GM12875 (cell line): ENCODE measurements around the gene TTPAL.

Experiments
- H3K4me3 ChIP-seq: one replicate; pipeline ENCODE4 v1.5.1; 2011; ENCODE audit warnings: low read depth, low read length, control low read depth
- TF ChIP-seq, protein P1 (sequence below): IDR thresholded peaks from 2 replicates; pipeline ENCODE4 v1.5.1; 2011; ENCODE audit warnings: low read depth, mild to moderate bottlenecking, control low read depth, inconsistent platforms, low read length, moderate library complexity, borderline replicate concordance; ENCODE audit not compliant: insufficient read depth

Gene TTPAL

DNA sequence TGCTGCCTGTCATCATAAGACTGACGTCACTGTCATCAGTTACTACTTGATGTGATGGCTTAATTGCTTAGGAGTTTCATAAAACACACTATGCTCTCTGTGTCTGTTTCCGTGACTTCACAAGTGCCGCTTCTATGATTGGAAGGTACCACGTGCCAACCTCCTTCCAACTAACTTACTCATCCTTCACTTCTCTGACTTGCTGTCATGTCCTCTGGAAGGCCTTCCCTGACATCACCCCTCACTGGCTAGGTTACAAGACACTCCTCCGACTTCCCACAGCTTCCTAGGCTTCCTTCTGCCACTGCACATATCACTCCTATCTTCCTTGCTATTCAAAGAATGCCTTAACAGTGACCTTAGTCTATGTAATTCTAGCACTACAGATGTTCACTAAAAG, 25.8 kb downstream of the TTPAL start:
- no peak overlapping the region for H3K4me3 ChIP-seq
- TF ChIP-seq, protein P1, sequence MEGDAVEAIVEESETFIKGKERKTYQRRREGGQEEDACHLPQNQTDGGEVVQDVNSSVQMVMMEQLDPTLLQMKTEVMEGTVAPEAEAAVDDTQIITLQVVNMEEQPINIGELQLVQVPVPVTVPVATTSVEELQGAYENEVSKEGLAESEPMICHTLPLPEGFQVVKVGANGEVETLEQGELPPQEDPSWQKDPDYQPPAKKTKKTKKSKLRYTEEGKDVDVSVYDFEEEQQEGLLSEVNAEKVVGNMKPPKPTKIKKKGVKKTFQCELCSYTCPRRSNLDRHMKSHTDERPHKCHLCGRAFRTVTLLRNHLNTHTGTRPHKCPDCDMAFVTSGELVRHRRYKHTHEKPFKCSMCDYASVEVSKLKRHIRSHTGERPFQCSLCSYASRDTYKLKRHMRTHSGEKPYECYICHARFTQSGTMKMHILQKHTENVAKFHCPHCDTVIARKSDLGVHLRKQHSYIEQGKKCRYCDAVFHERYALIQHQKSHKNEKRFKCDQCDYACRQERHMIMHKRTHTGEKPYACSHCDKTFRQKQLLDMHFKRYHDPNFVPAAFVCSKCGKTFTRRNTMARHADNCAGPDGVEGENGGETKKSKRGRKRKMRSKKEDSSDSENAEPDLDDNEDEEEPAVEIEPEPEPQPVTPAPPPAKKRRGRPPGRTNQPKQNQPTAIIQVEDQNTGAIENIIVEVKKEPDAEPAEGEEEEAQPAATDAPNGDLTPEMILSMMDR = no peak

DNA sequence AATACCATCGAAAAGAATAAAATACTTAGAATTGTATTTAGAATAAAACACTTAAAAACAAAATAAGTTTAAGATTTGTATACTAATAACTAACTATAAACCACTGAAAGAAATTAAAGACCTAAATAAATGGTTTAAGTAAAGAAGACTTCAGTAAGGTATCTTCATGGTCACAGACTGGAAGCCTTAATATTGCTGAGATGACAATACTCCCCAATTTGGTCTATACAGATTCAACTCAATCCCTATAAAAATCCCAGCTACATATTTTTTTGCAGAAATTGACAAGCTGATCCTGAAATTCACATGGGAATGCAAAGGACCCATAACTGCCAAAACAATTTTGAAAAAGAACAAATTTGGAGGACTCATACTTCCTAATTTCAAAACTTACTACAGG, 27.3 kb downstream of the TTPAL start:
- H3K4me3 ChIP-seq = no peak overlapping the region
- TF ChIP-seq, protein P1 = no peak

DNA sequence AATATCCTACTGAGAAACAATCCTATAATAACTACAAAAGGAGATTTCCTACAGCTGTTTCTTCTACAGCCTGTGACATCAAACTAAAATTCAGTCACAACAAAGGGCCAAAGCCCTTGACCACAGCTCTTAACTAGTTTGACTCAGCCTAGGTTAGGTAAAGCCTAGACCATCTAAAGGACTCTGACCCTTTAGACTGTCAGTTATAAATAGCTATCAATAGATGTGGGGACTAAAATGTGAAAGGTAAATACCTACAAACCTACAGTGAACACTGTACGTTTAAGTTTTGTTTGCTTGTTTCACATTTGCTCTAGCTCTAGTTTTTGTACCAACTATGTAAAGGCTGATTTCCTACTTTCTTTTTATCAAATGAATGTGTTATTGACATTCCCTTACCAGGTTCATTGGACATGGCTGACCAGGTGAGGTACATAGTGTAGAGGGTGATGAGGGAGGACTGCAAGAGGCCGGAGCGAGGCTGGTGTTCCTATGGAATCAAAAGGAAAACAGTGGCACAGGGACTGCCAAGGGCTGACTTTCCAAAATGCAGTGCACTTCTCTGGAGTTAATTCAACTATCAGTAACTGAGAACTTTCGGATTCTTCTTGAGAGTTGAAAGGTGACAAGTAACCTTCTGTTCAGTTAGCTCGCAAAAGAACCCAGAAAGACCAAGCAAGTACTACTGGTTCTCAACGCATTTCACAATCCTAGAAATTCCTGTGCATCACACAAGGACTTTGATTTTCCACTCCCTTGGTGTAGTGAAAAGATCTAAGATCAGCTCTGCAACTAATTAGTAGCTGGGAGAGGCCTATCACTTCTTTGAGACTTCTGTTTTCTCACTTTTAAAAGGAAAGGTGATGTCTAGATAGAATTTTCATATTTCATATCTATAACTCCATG, 29.0 kb downstream of the TTPAL start:
- H3K4me3 ChIP-seq = no peak overlapping the region
- TF ChIP-seq, protein P1 = no peak

DNA sequence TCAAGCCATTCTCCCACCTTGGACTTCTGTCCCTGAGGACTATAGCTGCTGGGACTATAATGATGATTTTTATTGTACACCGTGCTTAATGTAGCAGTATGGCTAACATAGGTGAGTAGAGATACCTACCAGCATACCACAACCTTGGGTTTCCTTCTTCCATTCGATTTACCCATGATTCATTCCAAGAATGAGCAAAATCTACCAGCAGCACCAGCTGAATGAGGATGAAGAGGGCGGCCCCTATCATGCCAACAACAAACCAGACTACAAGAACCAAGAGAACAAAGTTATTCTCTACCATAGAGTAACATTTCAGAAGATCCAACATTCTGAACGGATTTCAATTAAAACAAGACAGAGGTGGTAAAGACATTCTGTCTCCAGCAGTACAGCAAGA, 34.1 kb downstream of the TTPAL start:
- TF ChIP-seq, protein P1 = no peak
- no peak overlapping the region for H3K4me3 ChIP-seq

DNA sequence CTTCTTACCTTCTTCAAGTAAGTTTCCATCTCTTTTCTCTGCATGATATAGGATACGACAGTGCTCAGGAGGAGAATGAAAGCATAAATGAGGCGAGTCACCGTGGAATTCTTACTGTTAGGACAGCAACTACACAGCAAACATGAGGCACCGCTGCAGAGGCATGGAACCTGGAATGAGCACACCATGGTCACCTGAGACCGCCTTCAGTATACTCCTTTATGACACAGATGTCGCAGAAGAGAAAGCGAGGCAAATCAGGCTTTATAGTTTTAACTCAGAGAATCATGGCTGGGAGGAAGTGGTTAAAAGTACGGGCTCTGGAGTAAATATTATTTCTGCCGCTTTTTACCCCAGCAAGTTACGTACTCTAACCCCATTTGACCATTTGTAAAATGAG, 38.2 kb downstream of the TTPAL start:
- TF ChIP-seq, protein P1 = no peak
- H3K4me3 ChIP-seq = no peak overlapping the region

DNA sequence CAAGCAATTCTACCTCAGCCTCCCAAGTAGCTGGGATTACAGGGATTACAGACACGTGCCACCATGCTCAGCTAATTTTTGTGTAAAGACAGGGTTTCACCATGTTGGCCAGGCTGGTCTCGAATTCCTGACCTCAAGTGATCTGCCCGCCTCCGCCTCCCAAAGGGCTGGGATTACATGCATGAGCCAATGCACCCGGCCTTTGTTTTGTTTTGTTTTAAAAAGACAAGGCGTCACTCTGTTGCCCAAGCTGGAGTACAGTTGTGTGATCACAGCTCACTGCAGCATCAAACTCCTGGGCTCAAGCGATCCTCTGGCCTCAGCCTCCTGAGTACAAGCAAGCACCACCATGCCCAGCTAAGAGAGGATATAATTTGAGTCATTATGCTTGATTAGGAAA, 40.8 kb downstream of the TTPAL start:
- TF ChIP-seq, protein P1 = no peak
- no peak overlapping the region for H3K4me3 ChIP-seq

DNA sequence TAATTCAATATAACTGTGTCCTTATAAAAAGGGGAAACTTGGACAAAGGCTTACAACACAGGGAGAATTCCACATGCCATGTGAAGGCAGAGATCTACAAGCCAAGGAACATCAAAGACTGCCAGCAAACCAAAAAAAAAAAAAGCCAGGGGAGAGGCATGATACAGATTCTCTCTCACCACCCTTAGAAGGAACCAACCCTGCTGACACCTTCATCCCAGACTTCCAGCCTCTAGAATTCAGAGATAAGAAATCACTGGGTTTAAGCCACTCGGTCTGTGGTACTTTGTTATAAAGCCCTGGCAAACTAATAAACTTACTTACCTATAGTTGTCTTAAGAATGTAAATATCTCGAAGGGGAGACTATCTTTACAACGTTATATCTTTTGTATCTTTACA, 41.8 kb downstream of the TTPAL start:
- no peak overlapping the region for H3K4me3 ChIP-seq

More for the DNA sequence above, 41.8 kb downstream of the TTPAL start:
- TF ChIP-seq, protein P1 = no peak
